ENCODE results near the gene WNT8B.

Gene WNT8B

DNA sequence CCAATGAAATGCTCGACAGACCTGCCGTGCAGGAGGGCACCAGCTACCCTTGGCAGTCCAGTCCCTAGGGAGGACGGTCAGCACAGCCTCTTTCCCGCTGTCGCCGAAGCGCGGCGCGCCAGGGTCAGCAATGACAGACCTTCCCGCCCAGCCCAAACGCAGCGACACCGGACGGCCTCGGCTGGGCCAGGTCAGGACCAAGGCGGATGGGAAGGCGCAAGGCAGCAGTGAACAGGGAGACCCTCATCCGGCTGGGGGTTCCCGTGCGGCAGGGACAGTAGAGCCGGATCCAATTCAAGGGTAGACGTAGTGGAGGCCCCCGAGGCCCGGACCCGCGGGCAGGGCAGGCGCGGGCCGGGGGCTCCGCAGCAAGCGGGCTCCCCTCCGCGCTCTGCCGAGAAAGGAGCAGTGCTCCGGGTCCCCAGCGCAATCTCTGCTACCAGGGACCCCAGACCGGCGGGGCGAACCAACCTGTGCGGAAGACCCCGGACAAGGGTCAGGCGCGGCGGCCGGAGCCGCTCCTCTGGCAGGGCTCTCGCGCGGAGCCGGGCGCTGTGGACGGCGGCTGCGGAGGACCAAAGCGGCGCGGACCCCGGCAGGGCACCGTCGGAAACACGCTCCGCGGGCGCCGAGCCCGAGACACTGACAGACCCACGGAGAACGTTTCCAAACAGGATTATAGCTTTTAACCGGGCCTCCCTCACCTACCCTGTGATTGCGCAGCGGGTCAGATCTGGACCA lies 56.7 kb downstream of the WNT8B start, which contains the start of gene SEC31B:
Gene SEC31B (minus strand): TSS at position 551 of the 741 bp plus-strand sequence. CDS start 2,909 bp downstream, outside the sequence.
- no peak for DNase-seq

DNA sequence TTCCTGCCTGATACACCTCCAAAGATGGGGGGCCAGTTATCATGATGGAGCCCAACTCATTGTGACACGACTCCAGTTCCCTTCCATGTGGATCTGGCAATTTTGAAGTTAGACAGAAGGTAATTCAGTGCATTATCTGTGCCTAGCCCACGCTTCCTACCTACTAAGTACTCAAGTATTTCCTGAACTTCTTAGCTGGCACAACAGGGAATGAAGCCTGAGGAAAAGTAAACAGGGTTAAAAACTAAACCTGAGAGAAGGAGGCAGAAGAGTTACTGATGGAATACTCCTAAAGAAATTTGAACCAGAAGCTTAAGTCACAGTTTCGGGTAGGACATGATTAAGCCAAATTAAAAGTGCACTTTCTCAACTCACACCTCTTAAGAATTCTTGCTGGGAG lies 58.0 kb downstream of the WNT8B start:
- no peak for DNase-seq

DNA sequence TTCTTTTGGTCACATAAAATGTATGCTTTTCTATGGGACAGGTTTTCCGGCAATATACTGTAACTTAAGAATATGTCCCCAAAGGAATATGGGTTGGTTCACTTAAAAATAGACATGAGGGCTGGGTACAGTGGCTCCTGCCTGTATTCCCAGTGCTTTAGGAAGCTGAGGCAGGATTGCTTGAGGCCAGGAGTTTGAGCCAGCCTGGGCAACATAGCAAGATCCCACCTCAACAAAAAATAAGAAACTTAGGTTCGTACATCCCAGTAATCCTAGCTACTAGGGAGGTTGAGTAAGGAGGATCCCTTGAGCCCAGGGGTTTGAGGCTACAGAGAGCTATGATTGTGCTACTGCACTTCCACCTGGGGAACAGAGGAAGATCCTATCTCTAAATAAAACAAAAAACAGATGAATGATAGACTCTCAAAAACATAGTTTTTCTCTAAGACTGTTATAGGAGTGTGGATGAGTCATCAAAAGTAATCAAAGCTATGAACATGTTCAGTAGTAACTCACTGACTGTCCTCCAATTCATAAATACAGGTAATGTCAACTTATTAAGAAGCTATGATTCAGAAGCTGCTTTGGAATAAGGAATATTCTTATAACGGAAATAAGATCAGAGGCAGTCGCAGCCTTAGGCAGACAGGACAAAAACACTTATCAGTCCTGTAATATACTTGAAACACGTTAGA lies 59.4 kb downstream of the WNT8B start:
- DNase-seq: no peak

DNA sequence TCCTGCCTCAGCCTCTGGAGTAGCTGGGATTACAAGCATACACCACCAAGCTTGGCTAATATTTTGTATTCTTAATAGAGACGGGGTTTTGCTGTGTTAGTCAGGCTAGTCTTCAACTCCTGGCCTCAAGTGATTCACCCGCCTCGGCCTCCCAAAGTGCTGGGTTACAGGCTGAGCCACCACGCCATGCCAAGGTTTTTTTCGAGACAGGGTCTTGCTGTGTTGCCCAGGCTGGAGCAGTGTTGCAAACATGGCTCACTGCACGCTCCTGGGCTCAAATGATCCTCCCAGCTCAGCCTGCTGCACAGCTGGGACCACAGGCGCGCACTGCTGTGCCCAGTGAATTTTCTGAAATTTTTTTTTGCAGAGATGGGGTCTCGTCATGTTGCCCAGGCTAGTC lies 60.1 kb downstream of the WNT8B start:
- DNase-seq: no peak

DNA sequence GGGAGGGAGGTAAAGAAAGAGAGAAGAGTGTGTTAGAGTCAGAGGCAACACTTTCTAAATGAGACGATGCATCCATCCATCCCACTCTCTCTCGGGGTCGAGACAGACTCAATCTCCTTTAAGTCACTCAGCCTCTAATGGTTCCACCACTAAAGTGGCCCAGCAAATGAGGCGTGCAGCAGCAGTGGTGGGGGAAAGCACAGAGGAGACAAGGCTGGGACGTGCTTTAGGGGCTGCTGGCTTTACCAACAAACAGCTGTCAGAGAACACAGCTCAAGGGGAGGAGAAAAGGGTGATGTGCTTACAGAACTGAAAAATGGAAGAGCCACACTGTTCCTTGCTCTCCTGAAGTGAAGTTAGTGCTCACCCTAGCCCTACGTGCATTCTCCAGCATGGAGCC lies 61.4 kb downstream of the WNT8B start:
- no peak for DNase-seq

DNA sequence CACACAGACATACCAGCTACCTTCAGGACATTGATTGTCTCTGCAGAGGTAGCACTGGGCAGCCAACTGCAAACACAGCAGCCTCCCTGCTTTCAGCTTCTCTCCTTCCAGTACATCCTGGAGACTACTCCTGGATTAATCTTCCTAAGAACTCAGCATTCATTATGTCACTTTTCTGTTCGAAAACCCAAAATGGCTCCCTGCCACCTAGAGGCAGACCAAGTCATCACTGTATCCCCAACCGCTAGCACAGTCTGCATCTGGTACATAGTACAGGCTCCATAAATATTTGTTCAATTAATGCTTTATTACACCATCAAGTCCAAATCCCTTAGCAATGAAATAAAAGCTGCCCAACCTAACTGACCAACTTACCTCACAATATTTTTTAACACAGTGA lies 61.8 kb downstream of the WNT8B start:
- DNase-seq: no peak

DNA sequence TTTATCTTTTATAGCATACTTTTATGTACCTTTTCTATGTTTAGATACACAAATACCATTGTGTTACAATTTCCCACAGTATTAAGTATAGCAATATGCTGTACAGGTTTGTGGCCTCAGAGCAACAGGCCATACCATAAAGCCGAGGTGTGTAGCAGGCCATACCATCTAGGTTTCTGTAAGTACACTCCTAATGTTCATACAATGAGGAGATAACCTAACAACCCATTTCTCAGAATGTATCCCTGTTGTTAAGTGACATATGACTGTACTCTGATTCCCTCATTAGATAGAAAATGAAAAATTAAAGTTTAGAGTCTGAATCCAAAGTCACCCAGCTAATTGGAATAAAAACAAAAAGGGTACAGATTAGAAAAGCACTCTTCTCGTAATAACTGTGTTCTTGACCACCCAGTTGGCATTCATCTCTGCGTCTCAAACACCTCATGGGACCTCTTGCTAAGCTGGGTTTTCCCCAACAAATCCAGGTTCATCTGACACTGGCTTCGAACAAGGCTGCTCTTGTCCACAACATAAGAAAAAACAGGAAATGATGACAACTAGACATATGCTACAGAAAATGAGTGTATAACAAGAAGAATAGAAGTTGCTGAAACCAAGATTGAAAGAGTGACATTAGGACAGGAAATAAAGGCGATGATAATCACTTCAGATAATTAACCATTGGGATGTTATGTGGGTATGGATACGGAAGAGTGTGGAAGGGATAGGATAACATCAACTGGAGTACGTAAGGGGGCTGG lies 65.5 kb downstream of the WNT8B start:
- DNase-seq: no peak

DNA sequence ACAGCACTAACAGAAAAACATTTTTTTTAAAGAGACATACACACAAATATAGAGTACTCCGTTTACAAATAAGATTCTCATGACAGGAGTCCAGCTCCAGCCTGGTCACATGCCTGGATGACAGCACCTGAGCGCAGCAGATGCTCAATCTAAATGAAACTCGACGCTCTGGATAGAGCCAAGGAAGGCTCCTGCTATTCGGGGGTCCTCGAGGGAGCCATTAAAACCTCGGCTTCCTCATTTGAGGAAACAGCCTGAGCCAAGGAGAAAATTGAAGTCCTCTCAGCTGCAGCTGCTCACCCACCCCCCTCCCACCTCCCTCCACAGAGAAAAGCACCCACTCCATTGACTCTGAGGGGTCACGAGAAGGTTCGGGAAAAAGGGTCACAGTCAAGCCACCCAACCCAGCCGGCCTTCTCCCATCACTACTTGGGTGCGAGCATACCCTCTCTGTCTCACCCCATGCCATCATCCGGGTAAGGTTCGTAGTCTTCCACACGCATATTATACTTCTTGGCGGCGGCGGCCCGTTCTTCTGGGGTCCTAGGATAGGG lies 66.2 kb downstream of the WNT8B start:
- no peak for DNase-seq

DNA sequence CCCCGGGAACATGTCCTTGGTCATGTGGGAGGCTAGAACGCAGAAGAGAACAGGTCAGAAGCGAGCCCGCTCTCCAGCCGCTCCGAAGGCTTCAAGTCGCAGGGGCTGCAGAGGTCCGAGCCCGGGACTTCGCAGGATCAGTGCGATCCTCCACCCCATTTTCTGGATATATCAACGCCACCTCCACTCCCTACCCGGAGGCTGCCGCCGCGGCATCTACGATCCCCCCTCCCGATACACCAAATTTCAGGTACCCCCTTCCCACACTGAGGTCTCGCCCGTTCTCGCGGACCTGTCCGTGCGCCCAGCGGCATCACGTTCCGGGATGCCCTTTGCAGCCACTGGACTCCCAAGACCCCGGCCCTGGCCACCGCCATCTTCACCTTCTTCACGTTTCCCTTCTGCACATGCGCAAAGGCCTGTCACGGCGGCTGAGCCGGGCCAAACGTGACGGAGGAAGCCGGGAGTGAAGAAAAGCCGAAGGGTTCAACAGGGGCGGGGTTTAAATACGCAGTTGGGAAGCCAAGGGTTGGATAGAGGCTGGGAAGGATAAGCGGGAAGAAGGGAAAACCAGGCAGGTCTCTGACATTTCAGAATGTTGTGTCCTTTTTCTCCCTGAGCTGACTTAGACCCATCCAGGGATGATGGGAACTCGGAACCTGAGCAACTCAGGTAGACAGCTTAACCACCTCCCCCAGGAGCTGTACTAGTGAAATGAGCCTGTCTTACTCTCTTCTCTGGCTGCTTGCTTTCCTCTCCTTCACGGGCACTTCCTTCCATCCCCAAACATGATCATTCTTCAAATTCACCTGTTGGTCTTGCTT lies 66.9 kb downstream of the WNT8B start, which contains the start of gene NDUFB8:
Gene NDUFB8 (minus strand): TSS at position 397 of the 824 bp plus-strand sequence. CDS start 20 bp downstream, at position 377.
- peak; percentile 76 for DNase-seq

DNA sequence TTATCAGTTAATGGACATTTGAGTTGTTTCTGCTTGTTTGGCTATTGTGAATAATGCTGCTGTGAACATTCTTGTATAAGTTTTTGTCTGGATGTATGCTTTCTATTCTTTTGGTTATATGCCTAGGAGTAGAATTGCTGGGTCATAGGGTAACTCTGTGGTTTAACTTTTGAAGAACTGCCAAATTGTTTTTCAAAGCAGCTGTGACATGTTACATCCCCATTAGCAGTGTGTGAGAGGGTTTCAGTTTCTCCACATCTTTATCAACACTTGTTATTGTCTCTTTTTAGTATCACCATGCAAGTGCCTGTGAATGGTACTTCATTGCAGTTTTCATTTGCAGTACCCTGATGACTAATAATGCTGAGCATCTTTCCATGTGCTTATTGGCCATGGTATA lies 69.0 kb downstream of the WNT8B start:
- no peak for DNase-seq

All from GDM1 (cell line).